ENCODE data around the gene SYCP2L. TPM values are rescaled to one million over a fixed set of nuclear protein-coding genes. Genes with fewer than 3 reads are reported as not detected.

The SYCP2L gene
- total RNA-seq, 1 experiment from 2014 or later, result 4.9 TPM

DNA sequence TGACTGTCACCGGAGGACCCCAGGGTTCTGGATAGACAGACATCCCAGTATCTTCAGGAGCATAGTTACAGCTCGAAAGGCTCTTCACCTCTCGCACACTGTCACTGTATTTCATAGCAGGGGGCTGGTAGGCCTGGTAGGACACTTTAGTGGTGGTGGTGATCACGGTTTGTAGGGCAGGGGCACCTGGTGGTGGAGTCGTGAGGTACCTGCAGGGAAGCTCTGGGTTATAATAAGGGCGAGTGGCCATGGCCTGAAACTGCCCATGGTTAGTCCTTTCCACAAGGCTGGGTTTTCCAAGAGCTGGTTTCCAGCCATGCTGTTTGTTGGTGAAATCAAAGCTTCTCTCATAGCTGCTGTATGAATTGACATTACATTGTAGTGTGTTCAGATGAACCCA lies 12.6 kb upstream of the SYCP2L start:
- Histone ChIP-seq H3K4me1 (ENCODE audit: control insufficient read depth in 1 of 2, insufficient read depth in 2 of 2, low read length in 2 of 2) (no peaks in the 10 kb centered on the region; a peak in 1 of 4 replicates), H3K36me3 (ENCODE audit: control insufficient read depth in 1 of 2, insufficient read depth in 2 of 2, low read length in 2 of 2) (no peaks in the 10 kb centered on the region), H3K9me2 (ENCODE audit: insufficient read depth) (no peaks in the 10 kb centered on the region), H3K9ac (ENCODE audit: low read length) (no peak overlapping the region), H3K79me2 (ENCODE audit: insufficient read depth, low read length) (no peaks in the 10 kb centered on the region), H3K4me2 (ENCODE audit: low read length) (no peak overlapping the region), H2AFZ (ENCODE audit: low read depth, low read length, poor library complexity, severe bottlenecking) (no peak overlapping the region), H3K27ac (ENCODE audit: low read depth, low read length) (no peak overlapping the region), H3K4me3 (replicated peaks in 1 of 2; ENCODE audit: low read depth in 1 of 2, low read length in 2 of 2) (no peak overlapping the region), H4K20me1 (ENCODE audit: insufficient read depth) (no peaks in the 10 kb centered on the region), H3K9me3 (ENCODE audit: control insufficient read depth in 1 of 2, insufficient read depth in 1 of 2, low read depth in 1 of 2, low read length in 2 of 2) (no peaks in the 10 kb centered on the region), H3K27me3 (ENCODE audit: insufficient read depth, low read length) (no peaks in the 10 kb centered on the region)
- POLR2A ChIA-PET, result no interaction called here
- ATAC-seq (no peak), DNase-seq (ENCODE audit: low read depth, low spot score) (no peak)
- TF ChIP-seq ZNF274 (IDR thresholded peaks at IDR 0.05; ENCODE audit: low read depth, low read length), result no peak
- intact Hi-C loops (cut with micrococcal nuclease), result no loop called here
- BruUV-seq (replicated peaks), result no TSS peak
- RAD21 ChIA-PET (ENCODE audit: low non-redundant PET in 1 of 2, low total read pairs in 2 of 2, uncharacterized antibody in 2 of 2, unreplicated experiment in 2 of 2), result no interaction called here
- CTCF ChIA-PET, result interaction anchor here (1.5 kb wide), 1 partner anchor 396 kb away, joined by 4 read pairs; no protein-coding TSS in a partner anchor

DNA sequence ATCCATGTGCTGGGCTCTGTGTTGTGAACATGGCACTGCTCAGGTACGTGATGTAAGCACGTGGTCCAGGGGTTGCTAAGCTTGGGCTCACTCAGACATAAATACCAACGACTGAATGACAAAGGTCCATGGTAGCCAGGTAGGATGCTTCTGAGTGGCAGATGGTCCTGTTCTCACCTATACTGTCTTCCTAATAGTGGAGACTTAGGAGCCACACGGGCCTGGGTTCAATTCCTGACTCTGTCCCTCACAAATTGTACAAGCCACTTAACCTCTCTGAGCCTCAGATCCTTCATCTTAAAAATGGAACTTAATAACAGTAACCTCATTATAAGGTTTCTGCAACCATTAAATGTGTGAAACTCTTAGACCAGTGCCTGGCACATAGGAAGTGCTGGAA lies 11.8 kb upstream of the SYCP2L start:
- no TSS peak for BruUV-seq (replicated peaks)
- no peak overlapping the region for H3K4me2 ChIP-seq (ENCODE audit: low read length)
- no peaks in the 10 kb centered on the region for H3K9me3 ChIP-seq (ENCODE audit: control insufficient read depth in 1 of 2, insufficient read depth in 1 of 2, low read depth in 1 of 2, low read length in 2 of 2)
- TF ChIP-seq, protein P1, sequence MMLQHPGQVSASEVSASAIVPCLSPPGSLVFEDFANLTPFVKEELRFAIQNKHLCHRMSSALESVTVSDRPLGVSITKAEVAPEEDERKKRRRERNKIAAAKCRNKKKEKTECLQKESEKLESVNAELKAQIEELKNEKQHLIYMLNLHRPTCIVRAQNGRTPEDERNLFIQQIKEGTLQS (IDR thresholded peaks at IDR 0.05), result no peak
- TF ChIP-seq FOSL1 (IDR thresholded peaks at IDR 0.05; ENCODE audit: low read depth), result no peak
- no peak for TF ChIP-seq YY1 (IDR thresholded peaks at IDR 0.05; ENCODE audit: extremely low read depth, insufficient replicate concordance, low read depth, low read length)
- no peak for TF ChIP-seq POLR2AphosphoS5 (IDR thresholded peaks at IDR 0.05; ENCODE audit: low read depth, low read length)
- TF ChIP-seq, protein P2, sequence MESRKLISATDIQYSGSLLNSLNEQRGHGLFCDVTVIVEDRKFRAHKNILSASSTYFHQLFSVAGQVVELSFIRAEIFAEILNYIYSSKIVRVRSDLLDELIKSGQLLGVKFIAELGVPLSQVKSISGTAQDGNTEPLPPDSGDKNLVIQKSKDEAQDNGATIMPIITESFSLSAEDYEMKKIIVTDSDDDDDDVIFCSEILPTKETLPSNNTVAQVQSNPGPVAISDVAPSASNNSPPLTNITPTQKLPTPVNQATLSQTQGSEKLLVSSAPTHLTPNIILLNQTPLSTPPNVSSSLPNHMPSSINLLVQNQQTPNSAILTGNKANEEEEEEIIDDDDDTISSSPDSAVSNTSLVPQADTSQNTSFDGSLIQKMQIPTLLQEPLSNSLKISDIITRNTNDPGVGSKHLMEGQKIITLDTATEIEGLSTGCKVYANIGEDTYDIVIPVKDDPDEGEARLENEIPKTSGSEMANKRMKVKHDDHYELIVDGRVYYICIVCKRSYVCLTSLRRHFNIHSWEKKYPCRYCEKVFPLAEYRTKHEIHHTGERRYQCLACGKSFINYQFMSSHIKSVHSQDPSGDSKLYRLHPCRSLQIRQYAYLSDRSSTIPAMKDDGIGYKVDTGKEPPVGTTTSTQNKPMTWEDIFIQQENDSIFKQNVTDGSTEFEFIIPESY (IDR thresholded peaks at IDR 0.05; ENCODE audit: extremely low read depth, insufficient replicate concordance, low read length), result no peak
- TF ChIP-seq SP1 (IDR thresholded peaks at IDR 0.05; ENCODE audit: low read depth), result no peak
- no peak for TF ChIP-seq CBX3 (IDR thresholded peaks at IDR 0.05; ENCODE audit: low read depth)
- TF ChIP-seq EZH2 (IDR thresholded peaks at IDR 0.05), result no peak
- TF ChIP-seq POLR2A (IDR thresholded peaks at IDR 0.05; ENCODE audit: borderline replicate concordance, extremely low read depth, insufficient read depth, insufficient read length), result no peak
- TF ChIP-seq CEBPB (IDR thresholded peaks at IDR 0.05; ENCODE audit: low read depth), result no peak
- no peaks in the 10 kb centered on the region for H3K9me2 ChIP-seq (ENCODE audit: insufficient read depth)
- H4K20me1 ChIP-seq (ENCODE audit: insufficient read depth), result no peaks in the 10 kb centered on the region
- no peaks in the 10 kb centered on the region for H3K79me2 ChIP-seq (ENCODE audit: insufficient read depth, low read length)
- no peaks in the 10 kb centered on the region; a peak in 1 of 4 replicates for H3K4me1 ChIP-seq (ENCODE audit: control insufficient read depth in 1 of 2, insufficient read depth in 2 of 2, low read length in 2 of 2)
- ChIA-PET RAD21 (ENCODE audit: low non-redundant PET in 1 of 2, low total read pairs in 2 of 2, uncharacterized antibody in 2 of 2, unreplicated experiment in 2 of 2) (no interaction called here), POLR2A (no interaction called here), CTCF (no interaction called here)
- intact Hi-C loops (cut with micrococcal nuclease), result no loop called here
- no peaks in the 10 kb centered on the region for H3K27me3 ChIP-seq (ENCODE audit: insufficient read depth, low read length)
- DNase-seq (ENCODE audit: low read depth, low spot score), result no peak
- no peak overlapping the region for H3K4me3 ChIP-seq (replicated peaks in 1 of 2; ENCODE audit: low read depth in 1 of 2, low read length in 2 of 2)
- no peak for ATAC-seq
- H2AFZ ChIP-seq (ENCODE audit: low read depth, low read length, poor library complexity, severe bottlenecking), result no peak overlapping the region
- H3K9ac ChIP-seq (ENCODE audit: low read length), result no peak overlapping the region
- H3K36me3 ChIP-seq (ENCODE audit: control insufficient read depth in 1 of 2, insufficient read depth in 2 of 2, low read length in 2 of 2), result no peaks in the 10 kb centered on the region
- no peak overlapping the region for H3K27ac ChIP-seq (ENCODE audit: low read depth, low read length)
